IMR-90 (cell line): ENCODE data around the gene UTP11. TPM values are rescaled to one million over a fixed set of nuclear protein-coding genes. Genes with fewer than 3 reads are reported as not detected.

Experiments
- ATAC-seq: fragments of 200-7000 bp; cut with Tn5 transposase; 2 replicates; pipeline ENCODE4 v1.9.1; 2020; ENCODE audit warnings: low read depth, mild to moderate bottlenecking, moderate library complexity
- BruUV-seq: library from RNA; stranded (reverse); fragments of 400-500 nt; replicated peaks from 2 replicates; lab custom pipeline; 2021; lab: Mats Ljungman, UMichigan
- CTCF ChIA-PET: fragments of 300-600 bp; formaldehyde crosslinking; extraction: SDS; loops from one replicate; lab custom pipeline; 2021; ENCODE audit warnings: antibody characterized with exemption; lab: Yijun Ruan, JAX
- POLR2A ChIA-PET: fragments of 300-600 bp; sonication (Branson Sonifier 250); formaldehyde crosslinking; loops from one replicate; lab custom pipeline; 2022; ENCODE audit warnings: antibody characterized with exemption; ENCODE audit not compliant: unreplicated experiment; lab: Charles Lee
- DNase-seq: peaks from one replicate; pipeline ENCODE4 v3.0.0; 2013
- H2AFZ ChIP-seq: replicated peaks from 2 replicates; pipeline ENCODE3; 2013; ENCODE audit warnings: low read length, mild to moderate bottlenecking; ENCODE audit not compliant: poor library complexity
- H2AK5ac ChIP-seq: 2 replicates; pipeline ENCODE4 v1.6.1; 2013; ENCODE audit warnings: low read depth, low read length, inconsistent platforms
- H2AK9ac ChIP-seq: replicated peaks from 2 replicates; pipeline ENCODE3; 2013; ENCODE audit warnings: mild to moderate bottlenecking, low read depth, low read length, moderate library complexity; ENCODE audit not compliant: poor library complexity
- H2BK120ac ChIP-seq: 2 replicates; pipeline ENCODE4 v1.6.1; 2013; ENCODE audit warnings: low read depth, low read length, inconsistent platforms
- H2BK15ac ChIP-seq: 3 replicates; pipeline ENCODE4 v1.6.1; 2013; ENCODE audit warnings: low read depth, low read length, inconsistent platforms
- H2BK20ac ChIP-seq: 2 replicates; pipeline ENCODE4 v1.6.1; 2013; ENCODE audit warnings: low read depth, mild to moderate bottlenecking, inconsistent platforms, low read length, moderate library complexity
- H2BK5ac ChIP-seq: 2 replicates; pipeline ENCODE4 v1.6.1; 2013; ENCODE audit warnings: mild to moderate bottlenecking, low read depth, low read length, inconsistent platforms; ENCODE audit not compliant: poor library complexity, severe bottlenecking
- H3K14ac ChIP-seq: replicated peaks from 2 replicates; pipeline ENCODE4 v1.6.1; 2013; ENCODE audit warnings: low read depth, low read length, inconsistent platforms
- H3K18ac ChIP-seq: 2 replicates; pipeline ENCODE4 v1.6.1; 2013; ENCODE audit warnings: low read depth, low read length, control low read depth
- H3K23ac ChIP-seq: 2 replicates; pipeline ENCODE4 v1.6.1; 2013; ENCODE audit warnings: low read depth, low read length, inconsistent platforms
- H3K27ac ChIP-seq: 2 replicates; pipeline ENCODE4 v1.5.1; 2013; ENCODE audit warnings: mild to moderate bottlenecking, control low read depth, low read length; ENCODE audit not compliant: insufficient read depth
- H3K27me3 ChIP-seq: 2 replicates; pipeline ENCODE4 v1.6.1; 2013; ENCODE audit warnings: low read length; ENCODE audit not compliant: control insufficient read depth, insufficient read depth
- H3K36me3 ChIP-seq: 2 replicates; pipeline ENCODE4 v1.6.1; 2013; ENCODE audit warnings: low read length, mixed read lengths; ENCODE audit not compliant: control insufficient read depth, insufficient read depth
- H3K4ac ChIP-seq: 2 replicates; pipeline ENCODE4 v1.6.1; 2013; ENCODE audit warnings: low read depth, low read length, inconsistent platforms
- H3K4me1 ChIP-seq: 2 replicates; pipeline ENCODE4 v1.6.1; 2013; ENCODE audit warnings: low read length, mixed read lengths; ENCODE audit not compliant: control insufficient read depth, insufficient read depth
- H3K4me2 ChIP-seq: 2 replicates; pipeline ENCODE4 v1.6.1; 2013; ENCODE audit warnings: low read depth, mild to moderate bottlenecking, control low read depth, low read length, moderate library complexity
- H3K4me3 ChIP-seq: 2 replicates; pipeline ENCODE4 v1.5.1; 2013; ENCODE audit warnings: low read depth, mild to moderate bottlenecking, control low read depth, low read length, moderate library complexity; ENCODE audit not compliant: insufficient read depth
- H3K56ac ChIP-seq: 2 replicates; pipeline ENCODE4 v1.6.1; 2013; ENCODE audit warnings: low read length, inconsistent platforms; ENCODE audit not compliant: insufficient read depth; ENCODE audit errors: extremely low read depth
- H3K79me1 ChIP-seq, 2 experiments: 2 replicates each; pipeline ENCODE4 v1.6.1; 2013; ENCODE audit warnings: low read length in 2 of 2, inconsistent platforms in 1 of 2, low read depth in 1 of 2
- H3K9ac ChIP-seq: 2 replicates; pipeline ENCODE4 v1.6.1; 2013; ENCODE audit warnings: low read depth, low read length, control low read depth
- H3K9me1 ChIP-seq: 2 replicates; pipeline ENCODE4 v1.6.1; 2013; ENCODE audit warnings: low read length, inconsistent platforms; ENCODE audit not compliant: insufficient read depth
- H3K9me3 ChIP-seq: 2 replicates; pipeline ENCODE4 v1.6.1; 2013; ENCODE audit warnings: low read length; ENCODE audit not compliant: control insufficient read depth, insufficient read depth
- H4K20me1 ChIP-seq: 2 replicates; pipeline ENCODE4 v1.6.1; 2013; ENCODE audit warnings: low read length, inconsistent platforms; ENCODE audit not compliant: insufficient read depth
- H4K5ac ChIP-seq: 2 replicates; pipeline ENCODE4 v1.6.1; 2013; ENCODE audit warnings: mild to moderate bottlenecking, low read depth, low read length, control low read depth
- H4K8ac ChIP-seq, 2 experiments: 2 replicates each; pipeline ENCODE4 v1.6.1; 2013; ENCODE audit warnings: low read depth in 2 of 2, low read length in 2 of 2, control low read depth in 1 of 2, inconsistent platforms in 1 of 2
- H4K91ac ChIP-seq: 2 replicates; pipeline ENCODE4 v1.6.1; 2013; ENCODE audit warnings: low read depth, low read length, inconsistent platforms; ENCODE audit not compliant: insufficient read depth
- MXI1 ChIP-seq: IDR thresholded peaks from 2 replicates; pipeline ENCODE4 v1.6.1; 2012; ENCODE audit warnings: low read depth, mild to moderate bottlenecking, low read length, moderate library complexity, borderline replicate concordance
- RAD21 ChIP-seq: IDR thresholded peaks from 2 replicates; pipeline ENCODE4 v1.6.1; 2012; ENCODE audit warnings: low read length, improper control_type of control experiment
- RFX5 ChIP-seq: IDR thresholded peaks from 2 replicates; pipeline ENCODE4 v1.8.0; 2012; ENCODE audit warnings: low read depth, mild to moderate bottlenecking, low read length, moderate library complexity
- WGBS, 2 experiments: methylation state at CpG; one replicate each; pipeline versions ENCODE4 v1.1.5 to v1.1.7; 2013; ENCODE audit warnings: missing lambda C conversion rate in 2 of 2; ENCODE audit not compliant: insufficient read length in 1 of 2; ENCODE audit errors: extremely low coverage in 2 of 2; 5-methylcytosine and 5-hydroxymethylcytosine counted together
- dilution Hi-C: fragments of 300-500 bp; cut with HindIII; formaldehyde crosslinking; loops from one replicate; pipeline ENCODE4 v1.14.3; 2018; ENCODE audit warnings: low sequenced_read_pairs; ENCODE audit not compliant: unreplicated experiment
- in situ Hi-C: fragments of 300-500 bp; cut with MboI; formaldehyde crosslinking; loops from 3 replicates; pipeline ENCODE4 v1.14.3; 2019; ENCODE audit warnings: low sequenced_read_pairs, inconsistent platforms, mixed read lengths
- intact Hi-C: fragments of 100-400 bp; cut with micrococcal nuclease; formaldehyde crosslinking; loops from 2 replicates; pipeline ENCODE4 v1.10.0; 2022
- polyA plus RNA-seq, 3 experiments: library from polyadenylated mRNA; depleted of rRNA; stranded (reverse); fragments of >200 nt; gene quantifications; 2 replicates each; pipeline ENCODE4 v1.2.3, GENCODE V29; 2012; ENCODE audit warnings: low replicate concordance in 1 of 3
- total RNA-seq: library from RNA; depleted of rRNA; stranded (reverse); fragments of >200 nt; gene quantifications from 2 replicates; pipeline ENCODE4 v1.2.3, GENCODE V29; 2012

The UTP11 gene
- total and polyA plus RNA-seq, 2 of the 4 experiments (the other 2 are of a cell fraction) = 22.0 to 27.8 TPM

DNA sequence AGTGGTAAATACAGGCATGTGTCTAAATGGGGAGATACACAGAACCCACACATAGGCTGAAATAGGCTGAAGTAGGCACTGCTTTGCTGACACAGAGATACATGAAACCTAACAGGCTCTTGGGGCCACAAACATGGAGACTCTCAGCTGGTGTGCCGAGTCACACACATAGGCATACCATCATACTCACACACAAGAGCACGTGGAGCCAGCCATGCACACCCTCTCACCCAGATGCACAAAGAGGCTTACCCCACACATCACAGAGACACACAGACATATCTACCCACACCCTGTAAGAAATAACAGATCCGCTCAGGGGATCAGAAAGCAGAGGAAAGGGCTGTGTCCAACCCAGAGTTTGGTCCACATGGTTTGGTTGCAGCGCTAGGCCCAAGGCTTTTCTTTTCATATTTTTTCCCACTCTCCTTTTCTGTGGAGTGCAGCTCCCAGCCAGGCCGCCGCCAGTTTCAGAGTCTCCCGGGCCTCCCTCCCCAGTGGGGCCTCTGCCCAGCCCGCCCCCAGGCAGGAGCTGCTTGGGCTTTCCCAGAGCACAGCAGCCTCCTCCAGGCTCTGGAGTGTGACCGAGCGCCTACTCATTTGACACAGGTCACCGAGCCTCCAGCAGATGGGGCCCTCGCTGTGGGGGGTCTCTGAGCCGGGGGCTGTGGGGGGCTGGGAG, 38.0 kb downstream of the UTP11 start:
- Histone ChIP-seq H3K23ac (no peak overlapping the region), H3K56ac (no peak overlapping the region), H3K79me1 (no peaks in the 10 kb centered on the region), H3K9me3 (0 out of 2 replicates have a peak, but pooled peaks cover 2% of the 10 kb centered on the region), H3K4me3 (no peak overlapping the region), H3K9ac (no peak overlapping the region), H2BK5ac (no peak overlapping the region), H2AK5ac (no peak overlapping the region), H4K20me1 (no peaks in the 10 kb centered on the region), H2BK20ac (no peak overlapping the region), H3K4me1 (no peaks in the 10 kb centered on the region), H4K91ac (no peak overlapping the region), H3K18ac (no peak overlapping the region), H4K5ac (no peak overlapping the region), H3K27me3 (peaks cover 57% of the 10 kb centered on the region), H2AFZ (no peak overlapping the region), H2BK120ac (no peak overlapping the region), H2BK15ac (no peak overlapping the region), H3K9me1 (no peaks in the 10 kb centered on the region), H3K4ac (no peak overlapping the region), H3K4me2 (no peak overlapping the region), H2AK9ac (no peak overlapping the region), H3K36me3 (no peaks in the 10 kb centered on the region), H3K14ac (no peak overlapping the region), H4K8ac (no peak overlapping the region), H3K27ac (no peak overlapping the region)
- 18% methylated on average over 5 of the region's 13 CpGs; no CpG with 5 or more reads in 1 of the 2 experiments for WGBS, 2 experiments
- BruUV-seq = no TSS peak
- TF ChIP-seq RFX5 = no peak
- no peak for TF ChIP-seq MXI1
- no peak for TF ChIP-seq RAD21
- ChIA-PET POLR2A (no interaction called here), CTCF (interaction anchor here (0.7 kb wide), 1 partner anchor 9 kb away, joined by 3 read pairs; no protein-coding TSS in a partner anchor)
- dilution Hi-C loops (no loop called here), intact Hi-C loops (no loop called here), in situ Hi-C loops (no loop called here)
- ATAC-seq = no peak
- DNase-seq = peak; percentile 23
